ENCODE data around the gene GNAZ. TPM values are rescaled to one million over a fixed set of nuclear protein-coding genes. Genes with fewer than 3 reads are reported as not detected.

GNAZ gene
- total and polyA plus RNA-seq, 2 of the 8 experiments (the other 6 are each of a cell fraction or from before 2014, with no cell fraction given) = 6.6 to 9.6 TPM

GRCh38 chr22:23156286-23156685 is 86.0 kb downstream of the GNAZ start:
- no peak overlapping the region for H4K5ac ChIP-seq (ENCODE audit: insufficient read length, low read depth, low read length)
- no peak overlapping the region for H2BK20ac ChIP-seq (ENCODE audit: low read length)
- no peak overlapping the region for H3K23ac ChIP-seq (ENCODE audit: insufficient read length)
- ChIA-PET CTCF (ENCODE audit: partially characterized antibody) (interaction anchor here (0.7 to 4.7 kb wide), 33 partner anchors 10 to 230 kb away, joined by 3 to 49 read pairs (median 5); partner anchors contain the start of genes RAB36 and RSPH14), POLR2A (ENCODE audit: partially characterized antibody) (interaction anchor here (2.0 kb wide), 1 partner anchor 10 kb away, joined by 6 read pairs; no protein-coding TSS in a partner anchor)
- no peaks in the 10 kb centered on the region for H3K79me2 ChIP-seq (ENCODE audit: control insufficient read depth in 1 of 2, insufficient read depth in 2 of 2, low read length in 2 of 2)
- H3K79me1 ChIP-seq (ENCODE audit: low read depth, low read length) = no peaks in the 10 kb centered on the region
- H4K91ac ChIP-seq (replicated peaks; ENCODE audit: insufficient read length, low read length) = no peak overlapping the region
- H3K27ac ChIP-seq (ENCODE audit: low read depth, low read length) = no peak overlapping the region
- DNase-seq (ENCODE audit: low read depth in 1 of 2, low spot score in 2 of 2) (no peak), FAIRE-seq (no peak)
- no peak overlapping the region for H3K14ac ChIP-seq (ENCODE audit: insufficient read length)
- H2BK5ac ChIP-seq (ENCODE audit: low read depth, low read length) = no peak overlapping the region
- H3K4ac ChIP-seq (replicated peaks; ENCODE audit: insufficient read length, low read depth, low read length) = no peak overlapping the region
- no peak overlapping the region for H4K8ac ChIP-seq (ENCODE audit: extremely low read depth, insufficient read depth, low read length)
- H3K27me3 ChIP-seq (replicated peaks in 1 of 4; ENCODE audit: control insufficient read depth in 3 of 4, extremely low read depth in 1 of 4, insufficient read depth in 3 of 4, low read length in 3 of 4) = no peaks in the 10 kb centered on the region
- no peak overlapping the region for H3K4me2 ChIP-seq (ENCODE audit: insufficient read depth in 1 of 2, low read depth in 2 of 2, low read length in 2 of 2)
- no peak overlapping the region for H2BK120ac ChIP-seq (replicated peaks; ENCODE audit: low read depth, low read length)
- WGBS, 2 experiments (ENCODE audit: extremely low coverage in 1 of 2, insufficient coverage in 1 of 2, insufficient read length in 1 of 2, insufficient replicate concordance in 2 of 2, low coverage in 1 of 2, low lambda C conversion rate in 2 of 2, missing lambda C conversion rate in 1 of 2) = 47% methylated on average over 8 of the region's 8 CpGs; no CpG with 5 or more reads in 1 of the 2 experiments
- H3K9me3 ChIP-seq (ENCODE audit: insufficient read depth in 2 of 2, low read depth in 1 of 2, low read length in 1 of 2) = no peaks in the 10 kb centered on the region
- H3K56ac ChIP-seq (replicated peaks; ENCODE audit: insufficient read length, low read depth, low read length) = no peak overlapping the region
- no peak overlapping the region for H3K18ac ChIP-seq (ENCODE audit: extremely low read depth, low read length)
- H3K9ac ChIP-seq (replicated peaks in 1 of 4; ENCODE audit: extremely low read depth in 1 of 4, low read depth in 3 of 4, low read length in 3 of 4) = no peak overlapping the region
- no peak overlapping the region for H2AK5ac ChIP-seq (ENCODE audit: low read depth, low read length)
- H2BK12ac ChIP-seq (ENCODE audit: low read depth, low read length) = no peak overlapping the region
- no peak overlapping the region; a peak in 1 of 8 replicates for H3K4me3 ChIP-seq (ENCODE audit: extremely low read depth in 1 of 4, insufficient read depth in 2 of 4, low read depth in 3 of 4, low read length in 4 of 4)
- 0 out of 2 replicates have a peak overlapping the region, but pooled peaks have one; percentile 61 for H2BK15ac ChIP-seq (ENCODE audit: low read length)
- no peaks in the 10 kb centered on the region for H4K20me1 ChIP-seq (replicated peaks in 1 of 2; ENCODE audit: control insufficient read depth in 1 of 2, insufficient read depth in 2 of 2, low read length in 2 of 2)
- no peak overlapping the region for H2AFZ ChIP-seq (ENCODE audit: low read length)
- H3K23me2 ChIP-seq (ENCODE audit: low read depth, low read length) = no peaks in the 10 kb centered on the region
- TF ChIP-seq MAFK (IDR thresholded peaks at IDR 0.05; ENCODE audit: low read depth, low read length) (no peak), SP1 (IDR thresholded peaks at IDR 0.05; ENCODE audit: low read depth, low read length) (no peak), CEBPB (IDR thresholded peaks at IDR 0.05; ENCODE audit: low read depth, low read length) (no peak), CTCF (IDR thresholded peaks at IDR 0.05; ENCODE audit: control extremely low read depth in 1 of 3, insufficient read depth in 1 of 3, low read depth in 1 of 3, low read length in 3 of 3) (peak; percentile 44 to 70 (median 46)), RAD21 (IDR thresholded peaks at IDR 0.05 in 1 of 2, conservative IDR thresholded peaks at IDR 0.05 in 1 of 2; ENCODE audit: low read depth in 2 of 2, low read length in 2 of 2) (peak; percentile 14 to 23; a peak in 2 of 4 replicates), PHF8 (conservative IDR thresholded peaks at IDR 0.05; ENCODE audit: low read depth, low read length) (no peak)
- H3K36me3 ChIP-seq (ENCODE audit: control insufficient read depth in 2 of 4, insufficient read depth in 4 of 4, low read length in 3 of 4) = no peaks in the 10 kb centered on the region
- H3K4me1 ChIP-seq (replicated peaks in 1 of 4; ENCODE audit: control insufficient read depth in 3 of 4, insufficient read depth in 4 of 4, low read length in 3 of 4) = peaks cover 0 to 22% (median 8%) of the 10 kb centered on the region in 4 experiments; a peak in 4 of 7 replicates
